ENCODE measurements around the gene RUNX2.

DNA sequence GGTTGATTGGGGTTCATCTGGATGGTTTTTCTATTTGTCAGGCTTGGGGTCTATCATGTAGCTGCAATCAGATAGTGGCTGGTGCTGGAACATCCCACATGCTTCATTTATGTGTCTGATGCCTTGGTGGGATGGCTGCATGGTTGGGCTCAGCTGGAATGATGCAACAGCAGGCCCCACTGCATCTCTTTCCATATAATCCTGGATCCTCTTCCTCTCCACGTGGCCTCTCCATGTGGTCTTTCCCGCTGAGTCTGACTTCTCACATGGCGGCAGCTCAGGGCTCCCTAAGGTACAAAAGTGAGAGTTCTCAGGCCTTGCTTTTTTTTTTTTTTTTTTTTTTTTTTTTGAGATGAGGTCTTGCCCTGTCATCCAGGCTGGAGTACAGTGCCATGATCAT, 114.6 kb downstream of the RUNX2 start:
- TF ChIP-seq, protein P1, sequence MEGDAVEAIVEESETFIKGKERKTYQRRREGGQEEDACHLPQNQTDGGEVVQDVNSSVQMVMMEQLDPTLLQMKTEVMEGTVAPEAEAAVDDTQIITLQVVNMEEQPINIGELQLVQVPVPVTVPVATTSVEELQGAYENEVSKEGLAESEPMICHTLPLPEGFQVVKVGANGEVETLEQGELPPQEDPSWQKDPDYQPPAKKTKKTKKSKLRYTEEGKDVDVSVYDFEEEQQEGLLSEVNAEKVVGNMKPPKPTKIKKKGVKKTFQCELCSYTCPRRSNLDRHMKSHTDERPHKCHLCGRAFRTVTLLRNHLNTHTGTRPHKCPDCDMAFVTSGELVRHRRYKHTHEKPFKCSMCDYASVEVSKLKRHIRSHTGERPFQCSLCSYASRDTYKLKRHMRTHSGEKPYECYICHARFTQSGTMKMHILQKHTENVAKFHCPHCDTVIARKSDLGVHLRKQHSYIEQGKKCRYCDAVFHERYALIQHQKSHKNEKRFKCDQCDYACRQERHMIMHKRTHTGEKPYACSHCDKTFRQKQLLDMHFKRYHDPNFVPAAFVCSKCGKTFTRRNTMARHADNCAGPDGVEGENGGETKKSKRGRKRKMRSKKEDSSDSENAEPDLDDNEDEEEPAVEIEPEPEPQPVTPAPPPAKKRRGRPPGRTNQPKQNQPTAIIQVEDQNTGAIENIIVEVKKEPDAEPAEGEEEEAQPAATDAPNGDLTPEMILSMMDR (conservative IDR thresholded peaks at IDR 0.05; ENCODE audit: low read depth, low read length) = no peak
- TF ChIP-seq EZH2 (IDR thresholded peaks at IDR 0.05; ENCODE audit: low read length, unreplicated experiment) = no peak
- no peak for TF ChIP-seq EZH2phosphoT487 (IDR thresholded peaks at IDR 0.05; ENCODE audit: borderline replicate concordance, low read length)

Measured in PC-3 (cell line).